HG03558 (cell line): ENCODE results near the gene SNX10.

Source experiments
- ATAC-seq: cut with Tn5 transposase; IDR thresholded peaks from one replicate; pipeline ENCODE4 v1.9.1; 2021; ENCODE audit warnings: moderate number of reproducible peaks; ENCODE audit not compliant: unreplicated experiment; ENCODE audit errors: extremely low read depth

Gene SNX10

GRCh38 chr7:26295015-26295414, 3.4 kb downstream of the SNX10 start:
- ATAC-seq: no peak

GRCh38 chr7:26295586-26295985, 3.9 kb downstream of the SNX10 start:
- ATAC-seq: no peak

GRCh38 chr7:26298472-26299058, 6.9 kb downstream of the SNX10 start:
- no peak for ATAC-seq

GRCh38 chr7:26305090-26305868, 13.6 kb downstream of the SNX10 start:
- ATAC-seq: no peak

GRCh38 chr7:26305869-26306665, 14.4 kb downstream of the SNX10 start:
- no peak for ATAC-seq

GRCh38 chr7:26306790-26307189, 15.1 kb downstream of the SNX10 start:
- ATAC-seq: no peak

- ATAC-seq: no peak
Measured at GRCh38 chr7:26307226-26307625, 15.6 kb downstream of the SNX10 start.

GRCh38 chr7:26307791-26308190, 16.1 kb downstream of the SNX10 start:
- ATAC-seq: no peak

- no peak for ATAC-seq
Measured at GRCh38 chr7:26308551-26308950, 16.9 kb downstream of the SNX10 start.

GRCh38 chr7:26309089-26309488, 17.4 kb downstream of the SNX10 start:
- ATAC-seq: no peak

GRCh38 chr7:26311798-26312197, 20.1 kb downstream of the SNX10 start:
- no peak for ATAC-seq

GRCh38 chr7:26317211-26317610, 25.5 kb downstream of the SNX10 start:
- no peak for ATAC-seq

- ATAC-seq: no peak
Measured at GRCh38 chr7:26318921-26319320, 27.3 kb downstream of the SNX10 start.

- ATAC-seq: no peak
Measured at GRCh38 chr7:26319636-26320035, 28.0 kb downstream of the SNX10 start.

GRCh38 chr7:26320878-26321277, 29.2 kb downstream of the SNX10 start:
- no peak for ATAC-seq

GRCh38 chr7:26321435-26321834, 29.8 kb downstream of the SNX10 start:
- no peak for ATAC-seq

- ATAC-seq: no peak
Measured at GRCh38 chr7:26326211-26326610, 34.5 kb downstream of the SNX10 start.

- no peak for ATAC-seq
Measured at GRCh38 chr7:26328498-26329390, 37.1 kb downstream of the SNX10 start.

GRCh38 chr7:26329520-26330255, 38.0 kb downstream of the SNX10 start:
- ATAC-seq: no peak

- no peak for ATAC-seq
Measured at GRCh38 chr7:26331113-26331512, 39.5 kb downstream of the SNX10 start.
